Gastrocnemius medialis (tissue), 4 donors: ENCODE measurements around the gene VSIG10L2. TPM values are rescaled to one million over a fixed set of nuclear protein-coding genes. Genes with fewer than 3 reads are reported as not detected.

Experiments used
- ATAC-seq, 2 donors: fragments of 150-250 bp; one replicate each; pipeline ENCODE4 v1.9.1; 2016
- DNase-seq, 2 donors: peaks; one replicate each; pipeline ENCODE4 v3.0.0-alpha.2; 2019
- H3K27ac ChIP-seq, 4 donors: fragments of 200-600 bp; sonication (generic); 1 replicate in 1 of 4; 2 replicates in 3 of 4; pipeline ENCODE4 v1.5.1; 2016 to 2018; ENCODE audit warnings: mild to moderate bottlenecking in 2 of 4, moderate library complexity in 1 of 4
- H3K27me3 ChIP-seq, 3 donors: fragments of 200-600 bp; sonication (generic) in 2 of 3; 1 replicate in 1 of 3; 2 replicates in 2 of 3; pipeline versions ENCODE4 v1.5.1 to v1.6.0; 2016 to 2019; ENCODE audit warnings: mild to moderate bottlenecking in 1 of 3, moderate library complexity in 1 of 3
- H3K36me3 ChIP-seq, 2 donors: fragments of 200-600 bp; sonication (generic) in 1 of 2; one replicate each; pipeline ENCODE4 v1.5.1; 2017 to 2018
- H3K4me1 ChIP-seq, 2 donors: fragments of 200-600 bp; sonication (generic) in 1 of 2; one replicate each; pipeline ENCODE4 v1.5.1; 2016 to 2017; ENCODE audit warnings: mild to moderate bottlenecking in 2 of 2
- H3K4me3 ChIP-seq, 4 donors: fragments of 200-600 bp; sonication (generic) in 3 of 4; 1 replicate in 1 of 4; 2 replicates in 3 of 4; pipeline ENCODE4 v1.5.1; 2016 to 2019; ENCODE audit warnings: mild to moderate bottlenecking in 2 of 4
- H3K9me3 ChIP-seq, 3 donors: fragments of 200-600 bp; sonication (generic) in 2 of 3; 1 replicate in 1 of 3; 2 replicates in 2 of 3; pipeline ENCODE4 v1.5.1; 2016 to 2019
- CTCF ChIP-seq, 5 experiments: fragments of 450-650 bp in 3 of 5; fragments of 200-600 bp in 2 of 5; sonication (generic) in 2 of 5; IDR thresholded peaks in 4 of 5; conservative IDR thresholded peaks in 1 of 5; 1 replicate in 4 of 5; 2 replicates in 1 of 5; pipeline ENCODE4 v1.5.1; 2016 to 2019; ENCODE audit warnings: antibody characterized with exemption in 5 of 5, mild to moderate bottlenecking in 3 of 5, moderate library complexity in 3 of 5
- POLR2A ChIP-seq, 2 donors: fragments of 450-650 bp; IDR thresholded peaks; one replicate each; pipeline ENCODE4 v1.6.1; 2017; ENCODE audit warnings: antibody characterized with exemption in 2 of 2, mild to moderate bottlenecking in 2 of 2, moderate library complexity in 2 of 2
- in situ Hi-C, 4 donors: fragments of 200-750 bp; cut with MboI; loops; one replicate each; pipeline versions ENCODE4 v1.15.0 to v1.8.0; 2017; ENCODE audit warnings: low sequenced_read_pairs in 4 of 4
- intact Hi-C: fragments of 100-400 bp; cut with DNase I; formaldehyde crosslinking; loops from one replicate; pipeline ENCODE4 v1.15.1; 2023; ENCODE audit warnings: low total_unique reads
- total RNA-seq, 4 donors: library from RNA; depleted of rRNA; stranded (reverse); fragments of >200 nt; gene quantifications; one replicate each; pipeline versions ENCODE4 v1.1.0 to v1.2.3, GENCODE V29; 2016

The VSIG10L2 gene
- total RNA-seq, 4 donors from 2014 or later = 0.10 TPM; not detected in 3

GRCh38 chr11:125957618-125958332, 11.9 kb downstream of the VSIG10L2 start:
- ATAC-seq (no peak), DNase-seq (no peak)
- Histone ChIP-seq H3K4me1 (peaks cover 0 to 2% of the 10 kb centered on the region in 2 donors), H3K36me3 (no peaks in the 10 kb centered on the region), H3K27ac (no peak overlapping the region), H3K9me3 (no peaks in the 10 kb centered on the region), H3K4me3 (no peak overlapping the region), H3K27me3 (no peaks in the 10 kb centered on the region)
- TF ChIP-seq POLR2A (IDR thresholded peaks at IDR 0.05) (no peak), CTCF (IDR thresholded peaks at IDR 0.05 in 4 of 5, conservative IDR thresholded peaks at IDR 0.05 in 1 of 5) (no peak)
- intact Hi-C loops (no loop called here), in situ Hi-C loops (no loop called here)

DNA sequence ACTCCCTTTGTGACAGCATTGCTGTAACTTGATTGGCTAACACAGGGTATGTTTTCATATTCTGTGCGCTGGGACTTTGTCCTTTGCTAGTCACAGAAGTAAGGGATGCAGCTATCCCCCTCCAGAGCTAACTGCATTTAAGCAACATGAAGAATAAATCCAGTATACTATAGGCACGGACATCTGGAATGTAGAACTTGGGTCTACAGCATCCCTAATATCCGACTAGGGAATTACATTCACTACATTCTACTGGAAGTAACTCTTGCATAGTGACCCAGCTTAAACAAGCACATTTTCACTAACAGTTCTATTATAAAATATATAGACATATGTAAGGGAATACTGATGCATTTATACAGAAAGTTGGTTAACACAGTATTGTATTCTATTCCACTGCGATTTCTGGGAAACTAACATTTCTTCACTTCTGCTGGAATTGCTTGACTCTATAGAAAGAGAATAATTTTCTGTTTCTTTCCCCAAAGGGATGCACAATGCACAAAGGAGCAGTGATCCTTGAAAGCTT, 13.1 kb downstream of the VSIG10L2 start:
- Histone ChIP-seq H3K9me3 (no peaks in the 10 kb centered on the region), H3K36me3 (no peaks in the 10 kb centered on the region), H3K4me3 (no peak overlapping the region), H3K4me1 (no peaks in the 10 kb centered on the region), H3K27me3 (no peaks in the 10 kb centered on the region), H3K27ac (no peak overlapping the region)
- TF ChIP-seq CTCF (IDR thresholded peaks at IDR 0.05 in 4 of 5, conservative IDR thresholded peaks at IDR 0.05 in 1 of 5) (no peak), POLR2A (IDR thresholded peaks at IDR 0.05) (no peak)
- ATAC-seq (no peak), DNase-seq (no peak)
- in situ Hi-C loops = no loop called here
- intact Hi-C loops = no loop called here

GRCh38 chr11:125959511-125959910, 13.7 kb downstream of the VSIG10L2 start:
- intact Hi-C loops (no loop called here), in situ Hi-C loops (no loop called here)
- DNase-seq = no peak
- Histone ChIP-seq H3K36me3 (no peaks in the 10 kb centered on the region), H3K27me3 (no peaks in the 10 kb centered on the region), H3K27ac (no peak overlapping the region), H3K4me3 (no peak overlapping the region), H3K9me3 (no peaks in the 10 kb centered on the region), H3K4me1 (no peaks in the 10 kb centered on the region)
- TF ChIP-seq POLR2A (IDR thresholded peaks at IDR 0.05) = no peak
- TF ChIP-seq CTCF (IDR thresholded peaks at IDR 0.05 in 4 of 5, conservative IDR thresholded peaks at IDR 0.05 in 1 of 5) = no peak
- no peak for ATAC-seq

GRCh38 chr11:125959931-125960330, 14.1 kb downstream of the VSIG10L2 start:
- TF ChIP-seq POLR2A (IDR thresholded peaks at IDR 0.05) = no peak
- Histone ChIP-seq H3K4me1 (no peaks in the 10 kb centered on the region), H3K9me3 (no peaks in the 10 kb centered on the region), H3K27me3 (no peaks in the 10 kb centered on the region), H3K36me3 (no peaks in the 10 kb centered on the region), H3K27ac (no peak overlapping the region), H3K4me3 (no peak overlapping the region)
- intact Hi-C loops (no loop called here), in situ Hi-C loops (no loop called here)
- DNase-seq (no peak), ATAC-seq (no peak)

- Histone ChIP-seq H3K9me3 (no peaks in the 10 kb centered on the region), H3K4me1 (no peaks in the 10 kb centered on the region), H3K4me3 (no peak overlapping the region), H3K27ac (no peak overlapping the region), H3K27me3 (no peaks in the 10 kb centered on the region), H3K36me3 (no peaks in the 10 kb centered on the region)
- TF ChIP-seq POLR2A (IDR thresholded peaks at IDR 0.05) = no peak
- no peak for TF ChIP-seq CTCF (IDR thresholded peaks at IDR 0.05 in 4 of 5, conservative IDR thresholded peaks at IDR 0.05 in 1 of 5)
- in situ Hi-C loops (no loop called here), intact Hi-C loops (no loop called here)
- DNase-seq (no peak), ATAC-seq (no peak)
Observed at GRCh38 chr11:125960771-125961170, 14.9 kb downstream of the VSIG10L2 start.
